Astrocyte of the cerebellum (primary cell): Measurements from ENCODE around the gene ARHGAP40.

Experiments used
- DNase-seq: peaks from one replicate; pipeline ENCODE4 v3.0.0-alpha.2; 2011; ENCODE audit warnings: low read depth
- H3K4me3 ChIP-seq: 2 replicates; pipeline ENCODE4 v1.5.1; 2011; ENCODE audit warnings: mild to moderate bottlenecking, low read depth, low read length, moderate library complexity
- CTCF ChIP-seq: IDR thresholded peaks from 2 replicates; pipeline ENCODE4 v1.5.1; 2012; ENCODE audit warnings: low read length, low read depth, moderate library complexity, mild to moderate bottlenecking; ENCODE audit errors: missing control alignments
- in situ Hi-C: cut with HindIII; loops from 2 replicates; pipeline ENCODE4 v1.10.0; 2017; ENCODE audit warnings: low sequenced_read_pairs

Gene ARHGAP40

GRCh38 chr20:38640521-38640920 is 38.9 kb downstream of the ARHGAP40 start:
- no peak for DNase-seq
- H3K4me3 ChIP-seq: no peak overlapping the region
- in situ Hi-C loops: loop anchor here (10.0 kb wide), 1 partner anchor 114 kb away; no protein-coding TSS in a partner anchor
- TF ChIP-seq CTCF: no peak

- H3K4me3 ChIP-seq: no peak overlapping the region
- no peak for TF ChIP-seq CTCF
- DNase-seq: no peak
- in situ Hi-C loops: loop anchor here (10.0 kb wide), 1 partner anchor 112 kb away; no protein-coding TSS in a partner anchor
Observed at GRCh38 chr20:38642498-38642897, 40.9 kb downstream of the ARHGAP40 start.

- in situ Hi-C loops: loop anchor here (10.0 kb wide), 1 partner anchor 110 kb away; no protein-coding TSS in a partner anchor
- no peak overlapping the region for H3K4me3 ChIP-seq
- DNase-seq: no peak
- no peak for TF ChIP-seq CTCF
Observed at GRCh38 chr20:38644588-38645260, 43.1 kb downstream of the ARHGAP40 start.

GRCh38 chr20:38645351-38645750 is 43.7 kb downstream of the ARHGAP40 start:
- DNase-seq: no peak
- TF ChIP-seq CTCF: no peak
- in situ Hi-C loops: loop anchor here (10.0 kb wide), 1 partner anchor 109 kb away; no protein-coding TSS in a partner anchor
- H3K4me3 ChIP-seq: no peak overlapping the region

GRCh38 chr20:38645980-38646858 is 44.6 kb downstream of the ARHGAP40 start:
- H3K4me3 ChIP-seq: no peak overlapping the region
- TF ChIP-seq CTCF: peak; percentile 90
- DNase-seq: peak; percentile 16
- in situ Hi-C loops: loop anchor here (10.0 kb wide), 1 partner anchor 109 kb away; no protein-coding TSS in a partner anchor

- no peak for DNase-seq
Observed at GRCh38 chr20:38649275-38649891, 47.8 kb downstream of the ARHGAP40 start.

More at GRCh38 chr20:38649275-38649891, 47.8 kb downstream of the ARHGAP40 start:
- peak; percentile 60 for TF ChIP-seq CTCF
- no peak overlapping the region for H3K4me3 ChIP-seq
- in situ Hi-C loops: loop anchor here (10.0 kb wide), 1 partner anchor 105 kb away; no protein-coding TSS in a partner anchor
